HFF-Myc (cell line): ENCODE data around the gene ANO3.

Experiments used
- DNase-seq: peaks from one replicate; pipeline ENCODE4 v3.0.0-alpha.2; 2011; ENCODE audit warnings: low read depth; ENCODE audit errors: extremely low read depth
- H3K4me3 ChIP-seq: replicated peaks from 2 replicates; pipeline ENCODE4 v1.5.1; 2011; ENCODE audit warnings: low read depth, mild to moderate bottlenecking, control low read depth, low read length
- TF ChIP-seq, protein P1 (sequence below): IDR thresholded peaks from 2 replicates; pipeline ENCODE4 v1.5.1; 2012; ENCODE audit warnings: mild to moderate bottlenecking, low read depth, low read length, control low read depth; ENCODE audit errors: missing control alignments

Gene ANO3

DNA sequence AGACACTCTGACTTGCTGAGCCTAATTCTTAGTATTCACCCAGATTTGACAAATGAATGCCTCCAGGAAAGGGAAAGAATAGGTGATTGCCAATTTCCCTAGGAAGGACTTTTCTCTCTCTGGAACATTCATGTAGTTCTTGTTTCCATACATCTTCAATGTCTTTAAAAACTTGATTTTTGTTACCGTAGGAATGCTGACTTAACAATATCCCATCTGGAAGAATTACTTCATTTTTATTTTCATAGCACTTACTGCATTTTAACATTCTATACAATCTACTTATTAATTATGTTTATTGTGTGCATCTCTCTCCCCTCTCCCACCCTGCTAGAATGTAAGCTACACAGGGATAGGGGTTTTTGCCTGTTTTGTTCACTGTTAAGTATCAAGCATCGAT, 323.4 kb downstream of the ANO3 start:
- TF ChIP-seq, protein P1, sequence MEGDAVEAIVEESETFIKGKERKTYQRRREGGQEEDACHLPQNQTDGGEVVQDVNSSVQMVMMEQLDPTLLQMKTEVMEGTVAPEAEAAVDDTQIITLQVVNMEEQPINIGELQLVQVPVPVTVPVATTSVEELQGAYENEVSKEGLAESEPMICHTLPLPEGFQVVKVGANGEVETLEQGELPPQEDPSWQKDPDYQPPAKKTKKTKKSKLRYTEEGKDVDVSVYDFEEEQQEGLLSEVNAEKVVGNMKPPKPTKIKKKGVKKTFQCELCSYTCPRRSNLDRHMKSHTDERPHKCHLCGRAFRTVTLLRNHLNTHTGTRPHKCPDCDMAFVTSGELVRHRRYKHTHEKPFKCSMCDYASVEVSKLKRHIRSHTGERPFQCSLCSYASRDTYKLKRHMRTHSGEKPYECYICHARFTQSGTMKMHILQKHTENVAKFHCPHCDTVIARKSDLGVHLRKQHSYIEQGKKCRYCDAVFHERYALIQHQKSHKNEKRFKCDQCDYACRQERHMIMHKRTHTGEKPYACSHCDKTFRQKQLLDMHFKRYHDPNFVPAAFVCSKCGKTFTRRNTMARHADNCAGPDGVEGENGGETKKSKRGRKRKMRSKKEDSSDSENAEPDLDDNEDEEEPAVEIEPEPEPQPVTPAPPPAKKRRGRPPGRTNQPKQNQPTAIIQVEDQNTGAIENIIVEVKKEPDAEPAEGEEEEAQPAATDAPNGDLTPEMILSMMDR, result no peak
- no peak overlapping the region for H3K4me3 ChIP-seq
- no peak for DNase-seq

DNA sequence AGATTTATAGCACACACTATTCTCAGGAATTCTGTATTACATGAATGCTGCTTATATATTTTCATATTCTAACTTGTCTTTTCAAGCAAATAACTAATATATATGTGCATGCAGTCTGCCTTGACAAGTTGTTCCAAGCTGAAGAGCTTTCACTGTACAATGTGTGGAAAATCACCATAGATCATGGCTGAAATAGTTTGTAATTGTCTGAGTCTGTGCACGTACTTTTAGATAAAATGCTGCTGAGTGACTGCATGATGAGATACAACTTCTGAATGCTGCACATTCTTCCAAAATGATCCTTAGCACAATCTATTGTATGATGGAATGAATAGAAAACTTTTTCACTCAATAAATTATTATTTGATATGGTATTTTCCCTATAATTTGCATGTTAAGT, 331.0 kb downstream of the ANO3 start:
- TF ChIP-seq, protein P1, result no peak
- H3K4me3 ChIP-seq, result no peak overlapping the region
- no peak for DNase-seq

DNA sequence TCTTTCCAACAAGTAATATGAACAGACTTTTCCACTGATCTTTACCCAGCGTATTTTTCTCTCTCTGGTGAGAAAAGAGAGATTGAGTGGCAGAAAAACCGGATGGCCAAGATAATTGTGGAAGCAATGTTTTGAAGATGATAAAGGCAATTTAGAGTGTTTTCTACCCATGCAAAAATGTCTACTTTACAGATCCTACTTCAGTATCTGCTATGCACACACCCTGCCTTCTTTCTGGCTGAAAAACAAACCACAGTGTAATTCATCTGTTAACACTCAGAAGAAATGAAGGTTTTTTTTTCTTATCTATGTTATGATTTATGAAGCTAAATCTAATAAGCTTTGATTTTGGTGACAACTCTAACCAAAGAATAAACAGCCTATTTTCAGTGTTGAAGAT, 333.1 kb downstream of the ANO3 start:
- DNase-seq, result no peak

DNA sequence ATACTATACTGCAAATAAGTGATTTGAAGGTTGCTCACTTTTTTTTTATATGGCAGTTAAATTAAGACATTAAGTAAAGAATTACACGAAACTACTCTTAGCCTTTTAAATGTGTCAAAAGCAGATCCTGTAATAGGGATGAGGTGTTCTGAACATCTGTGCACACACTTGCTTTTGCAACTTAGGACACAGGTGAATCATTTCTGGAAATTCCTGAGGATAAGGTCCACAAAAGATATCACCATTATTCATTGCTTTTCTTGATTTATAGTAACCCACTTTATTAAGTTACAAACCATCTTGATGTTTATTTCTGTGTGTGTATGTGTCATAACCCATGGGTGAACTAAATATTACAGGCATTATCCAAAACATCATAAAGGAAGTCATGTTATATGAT, 334.0 kb downstream of the ANO3 start:
- TF ChIP-seq, protein P1, result no peak
- H3K4me3 ChIP-seq, result no peak overlapping the region
- no peak for DNase-seq

More for the DNA sequence above, 333.1 kb downstream of the ANO3 start:
- TF ChIP-seq, protein P1, result no peak
- H3K4me3 ChIP-seq, result no peak overlapping the region

DNA sequence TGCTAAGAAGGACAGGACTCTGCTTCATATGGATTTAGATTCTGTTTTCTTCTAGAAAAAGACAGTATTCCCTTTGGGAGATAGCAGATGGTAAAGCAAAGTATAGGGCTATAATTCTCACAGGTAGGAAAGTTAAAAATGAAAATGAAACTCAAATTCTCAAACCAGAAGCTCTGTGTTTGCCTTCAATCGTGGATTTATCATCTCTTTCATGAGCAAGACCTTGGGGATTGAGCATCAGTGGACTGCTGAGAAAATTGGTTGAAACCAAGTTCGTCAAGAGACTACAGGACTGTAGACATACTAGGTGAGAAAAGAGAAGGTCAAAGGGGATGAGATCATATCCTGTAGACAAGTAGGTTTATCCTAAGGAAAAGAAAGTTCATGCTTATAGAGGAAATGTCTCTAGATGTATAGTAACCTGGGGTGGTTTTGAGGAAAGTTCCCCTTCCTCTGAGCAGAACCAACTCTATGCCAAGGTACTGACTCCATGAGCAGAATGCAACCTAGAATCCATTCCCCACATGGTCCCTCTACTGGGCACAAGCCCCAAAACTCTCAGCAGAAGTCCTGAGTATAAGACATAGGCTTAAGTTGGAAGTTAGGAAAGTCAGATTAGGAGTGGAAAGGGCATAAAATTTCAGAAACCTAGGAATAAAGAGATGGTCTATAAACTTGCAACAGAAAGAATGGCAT, 343.5 kb downstream of the ANO3 start:
- no peak for DNase-seq
- TF ChIP-seq, protein P1, result no peak
- no peak overlapping the region for H3K4me3 ChIP-seq

DNA sequence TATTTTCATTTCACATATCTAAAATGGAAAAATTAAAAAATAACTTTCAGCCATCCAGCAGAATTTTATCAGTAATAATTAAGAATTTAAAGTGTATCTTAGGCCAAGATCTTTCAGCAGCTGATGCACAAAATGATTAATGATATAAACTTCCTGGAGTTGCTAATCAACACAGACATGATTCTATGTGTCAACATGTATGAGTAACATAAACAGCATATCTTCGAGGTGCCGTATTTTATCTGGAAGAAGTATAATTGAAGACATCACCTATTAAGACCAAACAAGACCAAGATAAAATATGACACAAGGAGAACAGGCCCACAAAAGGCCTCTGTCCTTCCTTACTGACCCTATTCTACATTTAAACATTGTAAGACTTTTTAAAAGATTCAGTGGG, 344.7 kb downstream of the ANO3 start:
- TF ChIP-seq, protein P1, result no peak
- H3K4me3 ChIP-seq, result no peak overlapping the region

DNA sequence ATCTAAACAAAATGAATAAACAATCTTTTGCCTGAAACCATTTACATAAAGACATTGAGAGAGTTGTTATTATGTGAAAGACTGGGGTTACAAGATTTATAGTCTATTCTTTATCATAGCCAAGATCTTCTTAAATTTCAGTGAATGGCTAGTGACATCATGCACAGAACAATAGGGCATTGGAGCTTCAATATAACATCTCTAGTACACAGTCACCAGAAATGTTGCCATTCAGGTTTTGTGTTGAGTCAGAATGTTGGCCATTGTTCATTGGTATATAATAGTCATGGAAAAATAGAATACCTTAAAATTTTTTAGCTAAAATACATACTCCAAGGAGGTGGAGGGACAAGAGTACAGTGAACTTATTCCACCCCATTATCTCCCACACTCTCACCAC, 345.6 kb downstream of the ANO3 start:
- H3K4me3 ChIP-seq, result no peak overlapping the region
- DNase-seq, result no peak
- TF ChIP-seq, protein P1, result no peak

More for the DNA sequence above, 344.7 kb downstream of the ANO3 start:
- DNase-seq, result no peak
